Left ventricle myocardium superior (tissue), 1 donor: ENCODE data around the gene RHCE. TPM values are rescaled to one million over a fixed set of nuclear protein-coding genes. Genes with fewer than 3 reads are reported as not detected.
"Not testable (repeated sequence)": the region's sequence is repeated elsewhere in the genome, so short reads cannot be mapped to it uniquely, and the experiment has no call there.

Experiments used
- ATAC-seq: fragments of 200-7000 bp; cut with Tn5 transposase; one replicate; pipeline ENCODE4 v1.9.1; 2020; ENCODE audit warnings: mild to moderate bottlenecking, moderate library complexity
- DNase-seq: peaks from one replicate; pipeline ENCODE4 v3.0.0-alpha.2; 2020
- intact Hi-C: fragments of 100-400 bp; cut with micrococcal nuclease; formaldehyde crosslinking; loops from one replicate; pipeline ENCODE4 v1.11.0; 2022
- total RNA-seq: library from RNA; stranded (reverse); fragmentation: NEBNext Ultra II Directional; extraction: Animal tissue kit (Norgen Biotek cat#: 25700); gene quantifications from one replicate; pipeline ENCODE4 v1.2.1, GENCODE V29; 2021
- donor health status: DM: no; HTN: yes; CAD: no; lungs with severe emphysema.

Gene RHCE
- total RNA-seq, 1 donor from 2014 or later = 1.0 TPM

GRCh38 chr1:25322127-25322526 lies 98.5 kb downstream of the RHCE start:
- intact Hi-C loops, DNase-seq: not testable (repeated sequence)

DNA sequence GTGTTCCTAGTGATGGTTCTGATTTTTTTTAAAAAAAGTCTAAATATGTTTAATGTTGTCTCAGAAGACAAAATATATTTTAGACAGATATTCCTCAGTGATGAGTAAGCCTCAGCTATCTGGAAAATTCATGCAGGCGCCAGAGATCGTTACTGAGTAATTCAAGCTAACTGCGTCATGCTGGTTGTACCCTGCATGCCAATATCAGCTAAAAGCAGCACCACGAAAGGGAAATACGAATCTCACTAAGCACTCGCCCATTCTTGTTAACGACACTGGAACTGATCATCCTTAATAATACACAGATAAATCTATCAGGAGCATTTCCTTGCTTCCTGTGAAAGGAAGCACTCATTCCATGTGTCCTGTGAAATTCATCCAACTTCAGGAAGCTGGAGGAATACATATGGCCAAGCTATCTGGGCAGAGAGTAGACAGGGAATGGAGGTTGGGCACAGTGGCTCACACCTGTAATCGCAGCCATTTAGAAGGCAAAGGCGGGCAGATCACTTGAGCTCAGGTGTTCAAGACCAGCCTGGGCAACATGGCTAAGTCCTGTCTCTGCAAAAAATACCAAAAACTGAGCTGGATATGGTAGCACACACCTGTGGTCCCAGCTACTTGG lies 100.2 kb downstream of the RHCE start:
- intact Hi-C loops, DNase-seq: not testable (repeated sequence)
- peak; percentile 36 for ATAC-seq

More at GRCh38 chr1:25322127-25322526, 98.5 kb downstream of the RHCE start:
- ATAC-seq = not testable (repeated sequence)

DNA sequence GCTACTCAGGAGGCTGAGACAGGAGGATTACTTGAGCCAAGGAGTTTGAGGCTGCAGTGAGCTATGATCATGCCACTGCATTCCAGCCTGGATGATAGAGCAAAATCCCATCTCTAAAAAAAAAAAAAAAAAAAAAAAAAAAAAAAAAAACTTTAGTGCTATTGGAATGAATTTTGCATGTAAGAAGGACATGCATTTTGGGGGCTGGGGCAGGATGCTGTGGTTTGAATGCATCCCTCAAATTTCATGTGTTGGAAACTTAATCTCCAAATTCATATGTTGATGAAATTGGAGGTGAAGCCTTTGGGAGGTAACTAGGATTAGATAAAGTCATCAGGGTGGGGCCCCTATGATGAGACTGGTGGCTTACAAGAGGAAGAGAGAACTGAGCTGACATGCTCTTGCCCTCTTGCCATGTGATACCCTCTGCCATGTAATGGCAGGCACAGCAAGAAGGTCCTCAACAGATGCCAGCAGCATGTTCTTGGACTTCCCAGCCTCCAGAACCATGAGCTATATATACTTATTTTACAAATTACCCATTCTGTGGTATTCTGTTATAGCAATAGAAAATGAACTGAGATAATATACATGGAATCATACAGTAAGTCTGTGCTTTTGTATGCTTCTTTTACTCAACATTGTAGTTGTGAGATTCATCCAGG lies 107.7 kb downstream of the RHCE start:
- ATAC-seq, DNase-seq, intact Hi-C loops: not testable (repeated sequence)

Other genes starting within 250 kb of the RHCE start
- gene SYF2, start 188.3 kb downstream of the RHCE start, total RNA-seq = 40.8 TPM
- 45.0 TPM for gene RSRP1, start 173.4 kb downstream of the RHCE start, total RNA-seq
- gene RHD, start 148.3 kb downstream of the RHCE start, total RNA-seq = not detected
- 73.1 TPM for gene TMEM50A, start 82.5 kb downstream of the RHCE start, total RNA-seq
- 15.6 TPM for gene MACO1, start 10.1 kb upstream of the RHCE start, total RNA-seq
- 11.8 TPM for gene LDLRAP1, start 122.8 kb upstream of the RHCE start, total RNA-seq
- 17.9 TPM for gene MAN1C1, start 196.0 kb upstream of the RHCE start, total RNA-seq